GM12864 (cell line): ENCODE measurements around the gene GGA2.

Source experiments
- DNase-seq: peaks from one replicate; pipeline ENCODE4 v3.0.0-alpha.2; 2011; ENCODE audit warnings: low read depth
- H3K4me3 ChIP-seq: 2 replicates; pipeline ENCODE4 v1.5.1; 2011; ENCODE audit warnings: mild to moderate bottlenecking, low read depth, low read length, control low read depth
- CTCF ChIP-seq: IDR thresholded peaks from 2 replicates; pipeline ENCODE4 v1.5.1; 2011; ENCODE audit warnings: low read depth, mild to moderate bottlenecking, moderate library complexity, low read length, control low read depth, inconsistent platforms; ENCODE audit errors: missing control alignments

The GGA2 gene

GRCh38 chr16:23420011-23420410 is 90.3 kb downstream of the GGA2 start:
- H3K4me3 ChIP-seq, result no peak overlapping the region
- no peak for TF ChIP-seq CTCF
- no peak for DNase-seq

GRCh38 chr16:23416816-23417215 is 93.5 kb downstream of the GGA2 start:
- H3K4me3 ChIP-seq, result no peak overlapping the region
- DNase-seq, result no peak
- TF ChIP-seq CTCF, result no peak

- no peak for TF ChIP-seq CTCF
- no peak overlapping the region for H3K4me3 ChIP-seq
- DNase-seq, result no peak
Measured at GRCh38 chr16:23414731-23415130, 95.6 kb downstream of the GGA2 start.
